Ishikawa (cell line): ENCODE results near the gene GRHPR.

Source experiments
- CEBPB ChIP-seq: IDR thresholded peaks from 2 replicates; pipeline ENCODE4 v1.6.1; 2012
- CREB1 ChIP-seq: IDR thresholded peaks from 2 replicates; pipeline ENCODE4 v1.6.1; 2012; ENCODE audit warnings: low read depth
- EGR1 ChIP-seq: IDR thresholded peaks from 2 replicates; pipeline ENCODE4 v1.6.1; 2012
- EP300 ChIP-seq: IDR thresholded peaks from 2 replicates; pipeline ENCODE4 v1.6.1; 2012; ENCODE audit warnings: borderline replicate concordance
- FOXM1 ChIP-seq: IDR thresholded peaks from 2 replicates; pipeline ENCODE4 v1.6.1; 2012; ENCODE audit warnings: low read depth, borderline replicate concordance
- NFIC ChIP-seq: IDR thresholded peaks from 2 replicates; pipeline ENCODE4 v1.6.1; 2012
- RAD21 ChIP-seq: IDR thresholded peaks from 2 replicates; pipeline ENCODE4 v1.6.1; 2012; ENCODE audit warnings: low read depth
- TAF1 ChIP-seq: IDR thresholded peaks from 2 replicates; pipeline ENCODE4 v1.6.1; 2012; ENCODE audit warnings: low read depth, mild to moderate bottlenecking
- TCF12 ChIP-seq: IDR thresholded peaks from 2 replicates; pipeline ENCODE4 v1.6.1; 2012; ENCODE audit warnings: low read depth
- TEAD4 ChIP-seq: IDR thresholded peaks from 2 replicates; pipeline ENCODE4 v1.6.1; 2012
- YY1 ChIP-seq: IDR thresholded peaks from 2 replicates; pipeline ENCODE4 v1.6.1; 2012; ENCODE audit warnings: low read depth
- ZBTB7A ChIP-seq: IDR thresholded peaks from 2 replicates; pipeline ENCODE4 v1.6.1; 2012; ENCODE audit warnings: low read depth
- TF ChIP-seq, protein P1 (sequence below): IDR thresholded peaks from 2 replicates; pipeline ENCODE4 v1.6.1; 2012; ENCODE audit warnings: low read depth, mild to moderate bottlenecking
- TF ChIP-seq, protein P2 (sequence below): IDR thresholded peaks from 2 replicates; pipeline ENCODE4 v1.6.1; 2012
- TF ChIP-seq, protein P3 (sequence below): IDR thresholded peaks from 2 replicates; pipeline ENCODE4 v1.6.1; 2012

GRHPR gene

DNA sequence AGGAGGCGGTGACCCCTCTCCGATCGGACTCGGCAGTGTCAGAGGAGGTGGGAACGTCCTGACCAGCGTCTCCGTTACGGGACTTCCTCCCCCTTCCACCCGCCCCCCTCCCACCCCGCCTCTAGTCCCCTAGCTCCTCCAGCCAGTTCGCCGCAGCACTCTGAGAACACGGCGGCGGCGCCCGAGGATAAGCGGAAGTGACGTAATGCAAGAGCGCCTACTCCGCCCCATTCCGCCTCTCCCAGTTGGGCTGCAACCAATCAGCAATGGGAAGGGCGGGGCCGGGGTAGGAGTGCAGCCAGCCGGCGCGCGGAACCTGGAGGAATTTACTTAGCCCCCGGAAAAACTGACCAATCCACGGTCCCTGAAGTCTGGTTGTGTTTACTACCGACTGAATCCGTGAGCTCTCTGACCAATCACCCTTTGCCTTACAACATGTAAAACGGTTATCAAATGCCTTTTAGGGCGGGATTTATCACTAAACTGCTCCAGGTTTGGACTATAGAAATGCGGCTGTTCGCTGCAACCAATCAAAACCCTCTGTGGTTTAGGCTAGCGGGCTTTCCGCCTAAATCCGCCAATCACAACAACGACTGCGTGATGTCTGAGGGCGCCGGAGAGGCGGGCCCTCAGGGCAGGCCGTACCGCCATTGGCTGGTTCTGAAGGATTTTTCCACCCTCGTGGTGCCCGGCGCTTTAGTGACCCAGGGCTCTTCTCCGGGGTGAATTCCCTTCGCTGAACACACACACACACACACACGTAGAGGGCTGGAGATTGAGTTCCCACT is 42.9 kb downstream of the GRHPR start, which contains the start of gene ZBTB5:
Gene ZBTB5 (minus strand): TSS at position 202 of the 788 bp plus-strand sequence. CDS start 22,899 bp downstream, outside the sequence.
- TF ChIP-seq TCF12 (0 out of 2 replicates have a peak, but pooled peaks have one; percentile 7), YY1 (0 out of 2 replicates have a peak, but pooled peaks have one; percentile 28), TEAD4 (no peak; the same call in 1 of the 2 replicates), NFIC (0 out of 2 replicates have a peak, but pooled peaks have one; percentile 22), CREB1 (peak; percentile 79), FOXM1 (peak; percentile 84), CEBPB (no peak), EP300 (no peak), TAF1 (peak; percentile 42; the same call in 1 of the 2 replicates), EGR1 (no peak), RAD21 (no peak), ZBTB7A (no peak)
- TF ChIP-seq, protein P1, sequence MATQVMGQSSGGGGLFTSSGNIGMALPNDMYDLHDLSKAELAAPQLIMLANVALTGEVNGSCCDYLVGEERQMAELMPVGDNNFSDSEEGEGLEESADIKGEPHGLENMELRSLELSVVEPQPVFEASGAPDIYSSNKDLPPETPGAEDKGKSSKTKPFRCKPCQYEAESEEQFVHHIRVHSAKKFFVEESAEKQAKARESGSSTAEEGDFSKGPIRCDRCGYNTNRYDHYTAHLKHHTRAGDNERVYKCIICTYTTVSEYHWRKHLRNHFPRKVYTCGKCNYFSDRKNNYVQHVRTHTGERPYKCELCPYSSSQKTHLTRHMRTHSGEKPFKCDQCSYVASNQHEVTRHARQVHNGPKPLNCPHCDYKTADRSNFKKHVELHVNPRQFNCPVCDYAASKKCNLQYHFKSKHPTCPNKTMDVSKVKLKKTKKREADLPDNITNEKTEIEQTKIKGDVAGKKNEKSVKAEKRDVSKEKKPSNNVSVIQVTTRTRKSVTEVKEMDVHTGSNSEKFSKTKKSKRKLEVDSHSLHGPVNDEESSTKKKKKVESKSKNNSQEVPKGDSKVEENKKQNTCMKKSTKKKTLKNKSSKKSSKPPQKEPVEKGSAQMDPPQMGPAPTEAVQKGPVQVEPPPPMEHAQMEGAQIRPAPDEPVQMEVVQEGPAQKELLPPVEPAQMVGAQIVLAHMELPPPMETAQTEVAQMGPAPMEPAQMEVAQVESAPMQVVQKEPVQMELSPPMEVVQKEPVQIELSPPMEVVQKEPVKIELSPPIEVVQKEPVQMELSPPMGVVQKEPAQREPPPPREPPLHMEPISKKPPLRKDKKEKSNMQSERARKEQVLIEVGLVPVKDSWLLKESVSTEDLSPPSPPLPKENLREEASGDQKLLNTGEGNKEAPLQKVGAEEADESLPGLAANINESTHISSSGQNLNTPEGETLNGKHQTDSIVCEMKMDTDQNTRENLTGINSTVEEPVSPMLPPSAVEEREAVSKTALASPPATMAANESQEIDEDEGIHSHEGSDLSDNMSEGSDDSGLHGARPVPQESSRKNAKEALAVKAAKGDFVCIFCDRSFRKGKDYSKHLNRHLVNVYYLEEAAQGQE = no peak
- TF ChIP-seq, protein P2, sequence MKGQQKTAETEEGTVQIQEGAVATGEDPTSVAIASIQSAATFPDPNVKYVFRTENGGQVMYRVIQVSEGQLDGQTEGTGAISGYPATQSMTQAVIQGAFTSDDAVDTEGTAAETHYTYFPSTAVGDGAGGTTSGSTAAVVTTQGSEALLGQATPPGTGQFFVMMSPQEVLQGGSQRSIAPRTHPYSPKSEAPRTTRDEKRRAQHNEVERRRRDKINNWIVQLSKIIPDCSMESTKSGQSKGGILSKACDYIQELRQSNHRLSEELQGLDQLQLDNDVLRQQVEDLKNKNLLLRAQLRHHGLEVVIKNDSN = peak; percentile 47
- TF ChIP-seq, protein P3, sequence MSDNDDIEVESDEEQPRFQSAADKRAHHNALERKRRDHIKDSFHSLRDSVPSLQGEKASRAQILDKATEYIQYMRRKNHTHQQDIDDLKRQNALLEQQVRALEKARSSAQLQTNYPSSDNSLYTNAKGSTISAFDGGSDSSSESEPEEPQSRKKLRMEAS = peak; percentile 80

DNA sequence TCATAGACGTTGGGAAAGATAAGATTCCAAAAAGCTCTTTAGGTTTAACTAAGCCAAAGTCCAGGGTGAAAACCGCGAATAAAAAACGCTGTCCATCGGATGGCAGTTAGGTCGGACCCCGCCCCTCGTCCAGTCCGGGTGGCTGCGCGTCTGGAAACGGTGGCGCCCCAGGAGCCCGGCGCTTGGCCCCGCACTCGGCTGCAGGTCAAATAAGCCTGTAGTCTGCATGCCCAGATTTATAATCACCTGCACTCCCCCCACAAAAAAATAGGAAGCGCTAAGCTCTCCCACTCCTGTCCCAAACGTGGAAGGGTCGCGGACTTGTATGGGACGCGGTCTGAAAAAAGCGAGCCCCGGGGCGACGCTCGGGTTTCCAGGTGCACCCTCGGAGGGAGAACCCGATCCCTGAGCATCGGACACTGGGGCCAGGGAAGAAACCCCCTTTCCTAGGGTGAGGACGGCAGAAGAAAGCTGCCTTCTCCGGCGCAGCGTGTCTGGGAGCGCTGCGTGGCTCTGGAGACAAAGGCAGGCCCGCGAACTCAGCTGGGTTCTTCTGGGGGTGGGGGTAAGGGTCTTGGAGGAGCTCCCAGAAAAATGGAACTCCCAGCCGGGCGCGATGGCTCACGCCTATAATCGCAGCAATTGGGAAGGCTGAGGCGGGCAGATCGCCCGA is 43.7 kb downstream of the GRHPR start:
- TF ChIP-seq CREB1 = no peak
- no peak for TF ChIP-seq TEAD4
- TF ChIP-seq, protein P2 = no peak
- TF ChIP-seq RAD21 = no peak
- no peak for TF ChIP-seq EGR1
- TF ChIP-seq, protein P3 = no peak; the same call in none of the 2 replicates
- TF ChIP-seq FOXM1 = no peak
- no peak for TF ChIP-seq CEBPB
- peak; percentile 69; the same call in 1 of the 2 replicates for TF ChIP-seq ZBTB7A
- TF ChIP-seq, protein P1 = no peak
- TF ChIP-seq YY1 = no peak
- TF ChIP-seq EP300 = no peak
- TF ChIP-seq TAF1 = peak; percentile 30; the same call in 1 of the 2 replicates
- TF ChIP-seq NFIC = peak; percentile 37; the same call in 1 of the 2 replicates
- TF ChIP-seq TCF12 = peak; percentile 14

DNA sequence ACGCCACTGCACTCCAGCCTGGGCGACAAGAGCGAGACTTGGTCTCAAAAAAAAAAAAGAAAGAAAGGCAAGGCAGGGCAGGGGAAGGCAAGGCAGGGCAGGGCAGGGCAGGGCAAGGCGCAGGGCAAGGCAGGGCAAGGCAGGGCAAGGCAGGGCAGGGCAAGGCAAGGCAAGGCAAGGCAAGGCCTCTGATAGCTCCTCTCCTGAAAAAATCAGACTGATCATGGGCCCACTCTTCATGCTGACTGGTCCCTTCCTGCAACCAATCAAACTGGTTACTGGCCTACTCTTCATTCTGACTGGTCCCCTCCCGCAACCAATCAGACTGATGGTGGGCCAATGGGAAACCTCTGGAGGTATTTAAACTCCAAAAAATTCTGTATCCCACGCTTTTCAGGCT is 46.1 kb downstream of the GRHPR start:
- TF ChIP-seq, protein P2 = no peak
- no peak for TF ChIP-seq TEAD4
- TF ChIP-seq FOXM1 = no peak
- no peak for TF ChIP-seq NFIC
- no peak for TF ChIP-seq CEBPB
- TF ChIP-seq YY1 = no peak
- TF ChIP-seq, protein P3 = no peak
- TF ChIP-seq CREB1 = no peak
- TF ChIP-seq EGR1 = no peak
- no peak for TF ChIP-seq RAD21
- no peak for TF ChIP-seq TCF12
- no peak for TF ChIP-seq TAF1
- TF ChIP-seq ZBTB7A = no peak
- TF ChIP-seq, protein P1 = no peak
- TF ChIP-seq EP300 = no peak
